GM12878 (cell line): Measurements from ENCODE around the gene USP2. TPM values are rescaled to one million over a fixed set of nuclear protein-coding genes. Genes with fewer than 3 reads are reported as not detected.

Source experiments
- ATAC-seq: fragments of 200-7000 bp; cut with Tn5 transposase; 3 replicates; pipeline ENCODE4 v1.9.1; 2020; ENCODE audit warnings: mild to moderate bottlenecking, moderate library complexity
- BruUV-seq: library from RNA; stranded (reverse); fragments of 400-500 nt; replicated peaks from 2 replicates; lab custom pipeline; 2021; lab: Mats Ljungman, UMichigan
- CTCF ChIA-PET: fragments of 300-600 bp; sonication (Branson Sonifier 250); formaldehyde crosslinking; extraction: SDS; loops from one replicate; lab custom pipeline; 2021; ENCODE audit warnings: inconsistent platforms; lab: Yijun Ruan, JAX
- POLR2A ChIA-PET: fragments of 350-600 bp; formaldehyde crosslinking; extraction: SDS; loops from one replicate; lab custom pipeline; 2021; ENCODE audit warnings: inconsistent platforms; lab: Charles Lee
- RAD21 ChIA-PET: fragments of 300-600 bp; sonication (Branson Sonifier 250); formaldehyde crosslinking; loops from one replicate; lab custom pipeline; 2023; ENCODE audit warnings: antibody characterized with exemption; ENCODE audit not compliant: unreplicated experiment; lab: Charles Lee
- SMC1A ChIA-PET: fragments of 300-600 bp; sonication (Branson Sonifier 250); formaldehyde crosslinking; loops from one replicate; lab custom pipeline; 2023; ENCODE audit not compliant: unreplicated experiment, uncharacterized antibody; lab: Charles Lee
- DNase-seq: peaks from one replicate; pipeline ENCODE4 v3.0.0-alpha.2; 2011; ENCODE audit warnings: low read depth, low spot score
- FAIRE-seq: peaks from 3 replicates; lab custom pipeline; 2011; peaks lifted over from hg19 to GRCh38; lab: Jason Lieb, UNC
- H2AFZ ChIP-seq: 2 replicates; pipeline ENCODE4 v1.6.0; 2011; ENCODE audit warnings: low read depth, low read length, control low read depth; ENCODE audit not compliant: control insufficient read depth
- H3K27ac ChIP-seq: 2 replicates; pipeline ENCODE4 v1.5.1; 2011; ENCODE audit warnings: control low read depth; ENCODE audit not compliant: control insufficient read depth, insufficient read depth
- H3K27me3 ChIP-seq, 2 experiments: replicated peaks in 1 of 2; 2 replicates each; pipeline versions ENCODE4 v1.6.0 to v1.6.1; 2011; ENCODE audit warnings: low read length in 1 of 2; ENCODE audit not compliant: control insufficient read depth in 2 of 2, insufficient read depth in 2 of 2
- H3K36me3 ChIP-seq, 2 experiments: 2 replicates each; pipeline ENCODE4 v1.5.1; 2011; ENCODE audit warnings: low read length in 1 of 2; ENCODE audit not compliant: control insufficient read depth in 2 of 2, insufficient read depth in 2 of 2
- H3K4me1 ChIP-seq: 2 replicates; pipeline ENCODE4 v1.6.1; 2011; ENCODE audit warnings: mild to moderate bottlenecking, low read length, moderate library complexity, mixed read lengths; ENCODE audit not compliant: control insufficient read depth, insufficient read depth
- H3K4me2 ChIP-seq: 2 replicates; pipeline ENCODE4 v1.6.0; 2011; ENCODE audit warnings: control low read depth; ENCODE audit not compliant: control insufficient read depth, insufficient read depth
- H3K4me3 ChIP-seq: fragments of 200-600 bp; sonication (generic); 2 replicates; pipeline ENCODE4 v1.5.1; 2016
- H3K79me2 ChIP-seq: 2 replicates; pipeline ENCODE4 v1.6.0; 2011; ENCODE audit warnings: low read length; ENCODE audit not compliant: control insufficient read depth, insufficient read depth
- H3K9ac ChIP-seq: 2 replicates; pipeline ENCODE4 v1.8.0; 2011; ENCODE audit warnings: low read length, control low read depth, mixed read lengths; ENCODE audit not compliant: control insufficient read depth, insufficient read depth
- H3K9me3 ChIP-seq: replicated peaks from 3 replicates; pipeline ENCODE4 v1.5.1; 2011; ENCODE audit warnings: mild to moderate bottlenecking, low read length; ENCODE audit not compliant: control insufficient read depth, insufficient read depth
- H4K20me1 ChIP-seq: 2 replicates; pipeline ENCODE4 v1.6.0; 2011; ENCODE audit not compliant: control insufficient read depth, insufficient read depth
- JUNB ChIP-seq: IDR thresholded peaks from 2 replicates; pipeline ENCODE4 v1.6.1; 2016; ENCODE audit warnings: antibody characterized with exemption, mild to moderate bottlenecking
- MEF2A ChIP-seq: IDR thresholded peaks from 2 replicates; pipeline ENCODE4 v1.6.1; 2011; ENCODE audit warnings: low read depth, mild to moderate bottlenecking, low read length, moderate library complexity; ENCODE audit not compliant: insufficient read depth
- NFIC ChIP-seq: IDR thresholded peaks from 2 replicates; pipeline ENCODE4 v1.6.1; 2012; ENCODE audit warnings: low read depth, mild to moderate bottlenecking, inconsistent platforms, low read length, moderate library complexity
- NFYB ChIP-seq: IDR thresholded peaks from 2 replicates; pipeline ENCODE4 v1.6.1; 2011; ENCODE audit warnings: low read depth, mild to moderate bottlenecking, low read length, improper control_type of control experiment, moderate library complexity; ENCODE audit not compliant: insufficient read depth
- SIN3A ChIP-seq: IDR thresholded peaks from 2 replicates; pipeline ENCODE4 v1.6.1; 2012; ENCODE audit warnings: low read depth, low read length, improper control_type of control experiment
- SIX5 ChIP-seq: IDR thresholded peaks from 2 replicates; pipeline ENCODE4 v1.6.1; 2011; ENCODE audit warnings: mild to moderate bottlenecking, low read depth, low read length, moderate library complexity; ENCODE audit not compliant: severe bottlenecking
- WGBS: methylation state at CpG from one replicate; pipeline ENCODE4 v1.1.6; 2016; ENCODE audit warnings: low lambda C conversion rate; ENCODE audit not compliant: insufficient replicate concordance, insufficient coverage; ENCODE audit errors: missing lambda C conversion rate; 5-methylcytosine and 5-hydroxymethylcytosine counted together
- in situ Hi-C: fragments of 300-500 bp; cut with MboI; formaldehyde crosslinking; loops from 9 replicates; pipeline ENCODE4 v1.14.3; 2018; ENCODE audit warnings: mixed read lengths
- intact Hi-C: fragments of 100-400 bp; cut with micrococcal nuclease; formaldehyde crosslinking; loops from one replicate; pipeline ENCODE4 v1.14.2; 2022; ENCODE audit not compliant: unreplicated experiment
- polyA plus RNA-seq, 11 experiments: library from polyadenylated mRNA; depleted of rRNA in 4 of 11; unstranded in 6 of 11; stranded (reverse) in 5 of 11; fragments of >200 nt; fragmentation: Nextera tagmentation in 4 of 11; fragmentation: Illumina TruSeq in 1 of 11; extraction: Ambion mirVana in 4 of 11; extraction: Trizol in 1 of 11; gene quantifications; 1 replicate in 1 of 11; 2 replicates in 10 of 11; pipeline versions ENCODE4 v1.2.1 to v1.2.3, GENCODE V29; 2011 to 2016; ENCODE audit warnings: inconsistent platforms in 2 of 11, missing spikeins in 2 of 11, low read depth in 1 of 11
- total RNA-seq, 4 experiments: library from RNA; depleted of rRNA in 3 of 4; stranded (reverse); fragments of >200 nt in 3 of 4; fragmentation: Illumina TruSeq in 1 of 4; extraction: Trizol in 1 of 4; gene quantifications; 2 replicates each; pipeline versions ENCODE4 v1.2.1 to v1.2.3, GENCODE V29; 2013 to 2021

USP2 gene
- total and polyA plus RNA-seq, 10 of the 15 experiments (the other 5 are each of a cell fraction or from before 2014, with no cell fraction given), result 0.03 to 0.13 (median 0.06) TPM; not detected in 4

DNA sequence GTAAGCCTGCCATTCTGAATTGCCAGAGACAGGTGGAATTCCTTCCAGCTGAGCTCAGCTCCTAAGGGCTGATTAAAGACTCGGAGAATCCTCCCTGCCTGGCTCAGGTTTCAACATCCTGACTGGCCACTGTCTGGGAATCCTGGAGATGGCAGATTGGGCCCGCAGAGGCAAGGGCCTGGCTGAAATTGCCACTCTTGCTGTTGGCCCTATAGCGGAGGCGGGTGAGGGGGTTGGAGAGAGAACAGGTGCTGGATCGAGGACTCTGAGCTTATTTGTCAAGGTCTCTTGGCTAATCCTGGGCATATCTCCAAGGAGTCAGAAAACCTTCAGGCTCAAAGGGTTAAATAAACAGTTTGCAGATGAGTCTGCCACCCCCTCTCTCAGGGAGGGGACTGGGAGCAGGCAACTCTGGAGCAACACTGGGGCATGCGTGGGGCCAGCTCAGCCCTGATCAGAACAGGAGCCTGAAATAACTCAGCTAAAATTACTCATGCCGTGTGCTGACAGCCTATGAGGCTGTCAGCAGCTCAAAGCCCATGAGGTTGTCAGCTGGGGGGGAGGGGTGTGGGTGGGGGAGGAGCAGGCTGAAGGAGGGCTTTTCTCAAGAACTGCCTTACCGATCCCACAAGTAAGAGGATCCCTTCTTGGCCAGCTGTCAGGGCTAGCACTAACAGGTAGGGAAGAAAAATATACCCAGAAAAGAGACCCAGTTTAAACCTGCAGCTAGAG, 20.3 kb downstream of the USP2 start:
- Histone ChIP-seq H3K79me2 (no peaks in the 10 kb centered on the region), H4K20me1 (0 out of 2 replicates have a peak, but pooled peaks cover 2% of the 10 kb centered on the region)
- peak; percentile 52 for ATAC-seq
- intact Hi-C loops, result no loop called here
- in situ Hi-C loops, result no loop called here
- RAD21 ChIA-PET, result interaction anchor here (1.6 to 2.2 kb wide), 4 partner anchors 9 to 113 kb away, joined by 5 to 16 read pairs (median 8); no protein-coding TSS in a partner anchor
- TF ChIP-seq SIN3A (no peak), MEF2A (peak; percentile 74), SIX5 (no peak), NFYB (no peak), NFIC (no peak), JUNB (0 out of 2 replicates have a peak, but pooled peaks have one; percentile 34)
- TF ChIP-seq, all 136 proteins: peak for 2
- H3K4me1 ChIP-seq, result peaks cover 10% of the 10 kb centered on the region
- H3K9me3 ChIP-seq, result no peaks in the 10 kb centered on the region
- SMC1A ChIA-PET, result interaction anchor here (1.0 to 1.5 kb wide), 3 partner anchors 10 to 114 kb away, joined by 3 to 7 read pairs (median 3); no protein-coding TSS in a partner anchor
- no peak overlapping the region for H3K4me3 ChIP-seq
- H3K36me3 ChIP-seq, result no peaks in the 10 kb centered on the region
- WGBS, result 27% methylated on average over 8 of the region's 8 CpGs
- CTCF ChIA-PET, result interaction anchor here (1.0 to 3.0 kb wide), 9 partner anchors 8 to 113 kb away, joined by 3 to 25 read pairs (median 4); no protein-coding TSS in a partner anchor
- no peak for FAIRE-seq
- no peak overlapping the region for H2AFZ ChIP-seq
- DNase-seq, result no peak
- peaks cover 4 to 8% of the 10 kb centered on the region in 2 experiments; a peak in 3 of 4 replicates for H3K27me3 ChIP-seq
- POLR2A ChIA-PET, result interaction anchor here (1.1 to 1.6 kb wide), 2 partner anchors 9 to 22 kb away, joined by 3 read pairs; no protein-coding TSS in a partner anchor
- H3K27ac ChIP-seq, result no peak overlapping the region
- H3K4me2 ChIP-seq, result no peak overlapping the region
- H3K9ac ChIP-seq, result no peak overlapping the region
- no TSS peak for BruUV-seq
